ENCODE results near the gene PDK3.

DNA sequence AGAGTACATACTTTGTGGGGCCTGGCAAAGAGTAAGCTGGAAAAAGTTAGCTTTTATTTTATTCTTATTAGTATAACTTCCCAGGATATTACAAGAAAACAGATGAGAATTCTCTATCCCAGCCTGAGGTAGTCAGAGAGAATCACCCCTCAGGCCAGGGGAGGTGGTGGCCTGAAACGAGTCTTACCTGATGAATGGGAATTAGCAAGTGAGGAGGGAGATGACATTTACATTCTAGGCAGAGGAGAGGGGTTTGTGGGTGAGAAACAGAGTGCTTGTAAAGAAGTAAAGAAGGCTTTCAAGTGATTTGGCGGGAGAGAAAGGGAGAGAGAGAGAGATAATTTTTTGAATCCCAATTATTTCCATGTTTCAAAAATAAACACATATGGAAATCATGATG is 39.3 kb upstream of the PDK3 start:
- TF ChIP-seq ELF4 (IDR thresholded peaks at IDR 0.05) = no peak
- no peak for TF ChIP-seq BHLHE40 (IDR thresholded peaks at IDR 0.05; ENCODE audit: borderline replicate concordance)
- no peak for TF ChIP-seq NFRKB (IDR thresholded peaks at IDR 0.05)
- TF ChIP-seq SP1 (IDR thresholded peaks at IDR 0.05) = no peak
- TF ChIP-seq FOXM1 (IDR thresholded peaks at IDR 0.05; ENCODE audit: borderline replicate concordance) = no peak
- no peak for TF ChIP-seq FOXA1 (IDR thresholded peaks at IDR 0.05)
- TF ChIP-seq L3MBTL2 (conservative IDR thresholded peaks at IDR 0.05) = no peak
- no peak for TF ChIP-seq SUZ12 (IDR thresholded peaks at IDR 0.05)
- TF ChIP-seq ZNF384 (IDR thresholded peaks at IDR 0.05) = no peak
- TF ChIP-seq LEF1 (IDR thresholded peaks at IDR 0.05; ENCODE audit: borderline replicate concordance) = no peak
- TF ChIP-seq, protein P1, sequence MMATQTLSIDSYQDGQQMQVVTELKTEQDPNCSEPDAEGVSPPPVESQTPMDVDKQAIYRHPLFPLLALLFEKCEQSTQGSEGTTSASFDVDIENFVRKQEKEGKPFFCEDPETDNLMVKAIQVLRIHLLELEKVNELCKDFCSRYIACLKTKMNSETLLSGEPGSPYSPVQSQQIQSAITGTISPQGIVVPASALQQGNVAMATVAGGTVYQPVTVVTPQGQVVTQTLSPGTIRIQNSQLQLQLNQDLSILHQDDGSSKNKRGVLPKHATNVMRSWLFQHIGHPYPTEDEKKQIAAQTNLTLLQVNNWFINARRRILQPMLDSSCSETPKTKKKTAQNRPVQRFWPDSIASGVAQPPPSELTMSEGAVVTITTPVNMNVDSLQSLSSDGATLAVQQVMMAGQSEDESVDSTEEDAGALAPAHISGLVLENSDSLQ (IDR thresholded peaks at IDR 0.05) = no peak
- no peak for TF ChIP-seq FOXK2 (IDR thresholded peaks at IDR 0.05)
- no peak for TF ChIP-seq TARDBP (IDR thresholded peaks at IDR 0.05)

Data from HEK293T (cell line).